ENCODE measurements around the gene SPON2. TPM values are rescaled to one million over a fixed set of nuclear protein-coding genes. Genes with fewer than 3 reads are reported as not detected.
A peak's percentile ranks its signal among the peaks of the same experiment; 100 is the strongest.

Gene SPON2
- total RNA-seq, 4 donors from 2014 or later, result 2.4 to 14.1 (median 6.6) TPM

- H3K4me3 ChIP-seq (replicated peaks in 1 of 3), result no peak overlapping the region
- TF ChIP-seq POLR2A (IDR thresholded peaks at IDR 0.05), result no peak
- TF ChIP-seq CTCF (IDR thresholded peaks at IDR 0.05), result no peak
- H3K36me3 ChIP-seq, result no peaks in the 10 kb centered on the region
- H3K4me1 ChIP-seq, result peaks cover 21 to 34% of the 10 kb centered on the region in 2 donors
- no peak overlapping the region for H3K27ac ChIP-seq
- WGBS, 2 donors, result 90 to 93% methylated on average over 2 to 7 of the region's 17 CpGs
- no peak for DNase-seq
- intact Hi-C loops (cut with DNase I), result loop anchor here (10.0 kb wide), 1 partner anchor 186 kb away; no protein-coding TSS in a partner anchor
- peaks cover 17% of the 10 kb centered on the region for H3K27me3 ChIP-seq
- H3K9me3 ChIP-seq, result no peaks in the 10 kb centered on the region
Observed at GRCh38 chr4:1169171-1169671, 3.2 kb downstream of the SPON2 start.

GRCh38 chr4:1168191-1169101, 3.9 kb downstream of the SPON2 start:
- H3K4me3 ChIP-seq (replicated peaks in 1 of 3), result peak overlapping the region in 1 of 3 donors; percentile 42
- no peaks in the 10 kb centered on the region for H3K9me3 ChIP-seq
- intact Hi-C loops (cut with DNase I), result loop anchor here (10.0 kb wide), 1 partner anchor 186 kb away; no protein-coding TSS in a partner anchor
- no peak overlapping the region for H3K27ac ChIP-seq
- no peak for DNase-seq
- H3K36me3 ChIP-seq, result no peaks in the 10 kb centered on the region
- peaks cover 17% of the 10 kb centered on the region for H3K27me3 ChIP-seq
- TF ChIP-seq POLR2A (IDR thresholded peaks at IDR 0.05) (no peak), CTCF (IDR thresholded peaks at IDR 0.05) (no peak)
- peaks cover 21 to 34% of the 10 kb centered on the region in 2 donors for H3K4me1 ChIP-seq
- WGBS, 2 donors, result 87 to 89% methylated on average over 13 to 15 of the region's 21 CpGs

GRCh38 chr4:1167244-1167949, 5.0 kb downstream of the SPON2 start:
- Histone ChIP-seq H3K4me3 (replicated peaks in 1 of 3) (peak overlapping the region; percentile 34 to 54 (median 42)), H3K36me3 (no peaks in the 10 kb centered on the region), H3K27ac (no peak overlapping the region), H3K4me1 (peaks cover 19 to 29% of the 10 kb centered on the region in 2 donors), H3K27me3 (peaks cover 15% of the 10 kb centered on the region), H3K9me3 (no peaks in the 10 kb centered on the region)
- intact Hi-C loops (cut with DNase I), result loop anchor here (10.0 kb wide), 1 partner anchor 187 kb away; no protein-coding TSS in a partner anchor
- TF ChIP-seq POLR2A (IDR thresholded peaks at IDR 0.05) (no peak), CTCF (IDR thresholded peaks at IDR 0.05) (peak; percentile 75 to 94 (median 85))
- WGBS, 2 donors, result 3 to 15% methylated on average over 12 to 19 of the region's 51 CpGs
- DNase-seq, result peak; percentile 71 to 74

- Histone ChIP-seq H3K4me3 (replicated peaks in 1 of 3) (peak overlapping the region in 1 of 3 donors; percentile 42), H3K9me3 (no peaks in the 10 kb centered on the region), H3K4me1 (peaks cover 12 to 22% of the 10 kb centered on the region in 2 donors), H3K27me3 (peaks cover 9% of the 10 kb centered on the region), H3K27ac (no peak overlapping the region), H3K36me3 (no peaks in the 10 kb centered on the region)
- no peak for TF ChIP-seq POLR2A (IDR thresholded peaks at IDR 0.05)
- TF ChIP-seq CTCF (IDR thresholded peaks at IDR 0.05), result no peak
- 55 to 66% methylated on average over 16 to 24 of the region's 24 CpGs for WGBS, 2 donors
- no peak for DNase-seq
- intact Hi-C loops (cut with DNase I), result loop anchor here (10.0 kb wide), 1 partner anchor 188 kb away; no protein-coding TSS in a partner anchor
Observed at GRCh38 chr4:1166509-1167243, 5.7 kb downstream of the SPON2 start.

Measured in thyroid gland (tissue), 4 donors.